Astrocyte (in vitro differentiated cells and primary cell): ENCODE measurements around the gene TMEM63C.

ENCODE experiments used
- EZH2 ChIP-seq: IDR thresholded peaks from 2 replicates; pipeline ENCODE4 v1.6.1; 2012; ENCODE audit warnings: mild to moderate bottlenecking, low read length, inconsistent platforms; ENCODE audit not compliant: insufficient read depth
- TF ChIP-seq, protein P1 (sequence below): IDR thresholded peaks from 2 replicates; pipeline ENCODE4 v1.5.1; 2011; ENCODE audit warnings: low read depth, mild to moderate bottlenecking, inconsistent platforms, low read length, moderate library complexity; ENCODE audit not compliant: insufficient read depth

DNA sequence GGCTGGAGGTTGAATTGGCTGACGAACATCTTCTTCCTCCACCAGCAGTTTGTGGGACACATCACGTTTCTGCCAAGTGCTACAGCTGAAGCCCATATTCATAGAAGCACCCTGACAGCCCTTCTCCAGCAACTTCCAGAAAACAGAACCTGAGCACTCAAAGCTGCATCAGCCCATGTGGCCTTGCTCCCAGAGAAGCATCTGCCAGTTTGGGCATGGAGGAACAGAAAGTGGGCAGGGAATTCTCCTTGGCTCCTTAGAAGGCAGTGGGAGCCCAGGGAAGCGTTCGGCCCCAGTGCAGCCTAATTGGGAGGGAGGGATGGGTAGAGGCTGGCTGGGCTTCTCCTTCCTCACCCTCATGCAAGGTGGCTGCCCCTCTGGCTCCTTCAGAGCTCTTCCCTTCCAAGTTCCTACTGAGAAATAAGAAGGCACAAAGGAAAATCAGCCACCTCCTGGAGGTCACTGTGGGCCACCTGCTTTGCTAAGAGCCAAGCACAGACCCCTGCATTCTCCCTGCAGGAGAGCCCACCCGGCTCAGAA is 93.5 kb downstream of the TMEM63C start:
- TF ChIP-seq, protein P1, sequence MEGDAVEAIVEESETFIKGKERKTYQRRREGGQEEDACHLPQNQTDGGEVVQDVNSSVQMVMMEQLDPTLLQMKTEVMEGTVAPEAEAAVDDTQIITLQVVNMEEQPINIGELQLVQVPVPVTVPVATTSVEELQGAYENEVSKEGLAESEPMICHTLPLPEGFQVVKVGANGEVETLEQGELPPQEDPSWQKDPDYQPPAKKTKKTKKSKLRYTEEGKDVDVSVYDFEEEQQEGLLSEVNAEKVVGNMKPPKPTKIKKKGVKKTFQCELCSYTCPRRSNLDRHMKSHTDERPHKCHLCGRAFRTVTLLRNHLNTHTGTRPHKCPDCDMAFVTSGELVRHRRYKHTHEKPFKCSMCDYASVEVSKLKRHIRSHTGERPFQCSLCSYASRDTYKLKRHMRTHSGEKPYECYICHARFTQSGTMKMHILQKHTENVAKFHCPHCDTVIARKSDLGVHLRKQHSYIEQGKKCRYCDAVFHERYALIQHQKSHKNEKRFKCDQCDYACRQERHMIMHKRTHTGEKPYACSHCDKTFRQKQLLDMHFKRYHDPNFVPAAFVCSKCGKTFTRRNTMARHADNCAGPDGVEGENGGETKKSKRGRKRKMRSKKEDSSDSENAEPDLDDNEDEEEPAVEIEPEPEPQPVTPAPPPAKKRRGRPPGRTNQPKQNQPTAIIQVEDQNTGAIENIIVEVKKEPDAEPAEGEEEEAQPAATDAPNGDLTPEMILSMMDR = no peak
- TF ChIP-seq EZH2 = no peak
